GM12873 (cell line): ENCODE measurements around the gene EIF5A.

Experiments
- TF ChIP-seq, protein P1 (sequence below): IDR thresholded peaks from 2 replicates; pipeline ENCODE4 v1.5.1; 2012; ENCODE audit warnings: low read depth, mild to moderate bottlenecking, moderate library complexity, low read length, control low read depth; ENCODE audit not compliant: insufficient read depth; ENCODE audit errors: missing control alignments

EIF5A gene

DNA sequence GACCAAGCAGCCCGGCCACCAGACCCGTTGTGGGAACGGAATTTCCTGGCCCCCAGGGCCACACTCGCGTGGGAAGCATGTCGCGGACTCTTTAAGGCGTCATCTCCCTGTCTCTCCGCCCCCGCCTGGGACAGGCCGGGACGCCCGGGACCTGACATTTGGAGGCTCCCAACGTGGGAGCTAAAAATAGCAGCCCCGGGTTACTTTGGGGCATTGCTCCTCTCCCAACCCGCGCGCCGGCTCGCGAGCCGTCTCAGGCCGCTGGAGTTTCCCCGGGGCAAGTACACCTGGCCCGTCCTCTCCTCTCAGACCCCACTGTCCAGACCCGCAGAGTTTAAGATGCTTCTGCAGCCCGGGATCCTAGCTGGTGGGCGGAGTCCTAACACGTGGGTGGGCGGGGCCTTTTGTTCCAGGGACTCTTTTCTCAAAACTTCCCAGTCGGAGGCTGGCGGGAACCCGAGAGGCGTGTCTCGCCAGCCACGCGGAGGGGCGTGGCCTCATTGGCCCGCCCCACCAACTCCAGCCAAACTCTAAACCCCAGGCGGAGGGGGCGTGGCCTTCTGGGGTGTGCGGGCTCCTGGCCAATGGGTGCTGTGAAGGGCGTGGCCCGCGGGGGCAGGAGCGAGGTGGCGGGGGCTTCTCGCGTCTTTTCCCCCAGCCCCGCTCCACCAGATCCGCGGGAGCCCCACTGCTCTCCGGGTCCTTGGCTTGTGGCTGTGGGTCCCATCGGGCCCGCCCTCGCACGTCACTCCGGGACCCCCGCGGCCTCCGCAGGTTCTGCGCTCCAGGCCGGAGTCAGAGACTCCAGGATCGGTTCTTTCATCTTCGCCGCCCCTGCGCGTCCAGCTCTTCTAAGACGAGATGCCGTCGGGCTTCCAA is 26.1 kb upstream of the EIF5A start, which contains the start of gene SLC2A4:
SLC2A4 (plus strand) TSS at position 645 of the 879 bp plus-strand sequence; CDS start at position 862, 217 bp downstream.
- TF ChIP-seq, protein P1, sequence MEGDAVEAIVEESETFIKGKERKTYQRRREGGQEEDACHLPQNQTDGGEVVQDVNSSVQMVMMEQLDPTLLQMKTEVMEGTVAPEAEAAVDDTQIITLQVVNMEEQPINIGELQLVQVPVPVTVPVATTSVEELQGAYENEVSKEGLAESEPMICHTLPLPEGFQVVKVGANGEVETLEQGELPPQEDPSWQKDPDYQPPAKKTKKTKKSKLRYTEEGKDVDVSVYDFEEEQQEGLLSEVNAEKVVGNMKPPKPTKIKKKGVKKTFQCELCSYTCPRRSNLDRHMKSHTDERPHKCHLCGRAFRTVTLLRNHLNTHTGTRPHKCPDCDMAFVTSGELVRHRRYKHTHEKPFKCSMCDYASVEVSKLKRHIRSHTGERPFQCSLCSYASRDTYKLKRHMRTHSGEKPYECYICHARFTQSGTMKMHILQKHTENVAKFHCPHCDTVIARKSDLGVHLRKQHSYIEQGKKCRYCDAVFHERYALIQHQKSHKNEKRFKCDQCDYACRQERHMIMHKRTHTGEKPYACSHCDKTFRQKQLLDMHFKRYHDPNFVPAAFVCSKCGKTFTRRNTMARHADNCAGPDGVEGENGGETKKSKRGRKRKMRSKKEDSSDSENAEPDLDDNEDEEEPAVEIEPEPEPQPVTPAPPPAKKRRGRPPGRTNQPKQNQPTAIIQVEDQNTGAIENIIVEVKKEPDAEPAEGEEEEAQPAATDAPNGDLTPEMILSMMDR = no peak

DNA sequence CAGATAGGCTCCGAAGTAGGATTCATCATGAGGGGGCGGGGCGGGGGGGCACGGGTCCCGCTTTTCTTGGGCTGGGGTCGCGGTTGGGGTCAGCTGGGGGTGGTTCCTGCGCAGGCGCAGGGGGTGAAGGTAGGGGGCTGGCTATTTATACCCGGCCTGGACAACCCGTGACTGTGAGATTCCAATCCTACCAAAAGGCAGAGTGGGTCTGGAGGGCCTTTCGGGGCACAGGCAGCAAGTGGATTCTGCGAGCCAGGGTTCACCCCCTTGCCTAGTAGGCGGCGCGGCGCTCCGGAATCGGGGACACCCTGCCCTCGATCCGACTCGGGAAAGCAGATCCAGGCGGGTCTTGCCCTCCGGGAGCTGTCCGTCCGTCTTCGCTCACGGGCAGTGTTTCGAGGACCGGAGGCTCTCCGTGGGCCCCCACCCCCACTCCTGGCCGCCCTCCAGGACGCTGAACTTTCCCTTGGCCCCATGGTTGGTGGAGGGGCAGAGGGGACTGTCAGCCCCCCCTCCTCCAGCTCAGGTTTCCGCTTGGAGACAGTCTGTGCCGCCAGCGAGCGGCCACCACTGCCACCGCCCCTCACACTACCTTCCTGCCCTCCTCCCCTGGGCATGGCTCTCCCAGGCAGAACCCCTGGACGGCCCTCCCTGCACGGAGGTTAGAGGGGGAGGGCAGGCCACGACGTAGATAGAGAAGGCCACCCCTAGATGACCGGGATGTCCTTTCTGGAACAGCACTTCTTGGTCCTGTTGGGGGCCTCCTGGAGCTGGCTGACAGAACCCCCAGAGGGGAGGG is 25.3 kb upstream of the EIF5A start:
- TF ChIP-seq, protein P1 = no peak

DNA sequence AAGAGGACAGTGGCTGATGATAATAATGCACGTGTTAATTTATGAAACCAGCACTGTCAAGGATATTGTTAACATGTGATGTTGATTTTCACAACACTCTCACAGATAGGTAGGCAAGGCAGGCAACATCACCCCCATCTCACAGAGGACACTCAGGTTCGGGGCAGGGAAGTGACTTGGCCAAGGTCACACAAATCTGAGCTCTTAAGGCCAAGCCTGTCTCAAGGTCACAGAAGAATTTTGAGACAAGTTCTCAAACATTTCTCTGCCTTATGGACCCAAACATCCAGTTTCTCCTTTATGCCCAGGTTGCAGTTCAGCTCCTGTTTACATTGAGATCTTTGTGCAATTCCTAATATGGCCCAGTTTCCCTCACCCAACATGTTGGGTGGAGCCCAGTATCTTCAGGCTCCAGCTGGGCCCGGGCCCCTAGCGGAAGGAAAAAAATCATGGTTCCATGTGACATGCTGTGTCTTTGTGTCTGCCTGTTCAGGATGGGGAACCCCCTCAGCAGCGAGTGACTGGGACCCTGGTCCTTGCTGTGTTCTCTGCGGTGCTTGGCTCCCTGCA is 24.6 kb upstream of the EIF5A start:
- TF ChIP-seq, protein P1 = peak; percentile 30

DNA sequence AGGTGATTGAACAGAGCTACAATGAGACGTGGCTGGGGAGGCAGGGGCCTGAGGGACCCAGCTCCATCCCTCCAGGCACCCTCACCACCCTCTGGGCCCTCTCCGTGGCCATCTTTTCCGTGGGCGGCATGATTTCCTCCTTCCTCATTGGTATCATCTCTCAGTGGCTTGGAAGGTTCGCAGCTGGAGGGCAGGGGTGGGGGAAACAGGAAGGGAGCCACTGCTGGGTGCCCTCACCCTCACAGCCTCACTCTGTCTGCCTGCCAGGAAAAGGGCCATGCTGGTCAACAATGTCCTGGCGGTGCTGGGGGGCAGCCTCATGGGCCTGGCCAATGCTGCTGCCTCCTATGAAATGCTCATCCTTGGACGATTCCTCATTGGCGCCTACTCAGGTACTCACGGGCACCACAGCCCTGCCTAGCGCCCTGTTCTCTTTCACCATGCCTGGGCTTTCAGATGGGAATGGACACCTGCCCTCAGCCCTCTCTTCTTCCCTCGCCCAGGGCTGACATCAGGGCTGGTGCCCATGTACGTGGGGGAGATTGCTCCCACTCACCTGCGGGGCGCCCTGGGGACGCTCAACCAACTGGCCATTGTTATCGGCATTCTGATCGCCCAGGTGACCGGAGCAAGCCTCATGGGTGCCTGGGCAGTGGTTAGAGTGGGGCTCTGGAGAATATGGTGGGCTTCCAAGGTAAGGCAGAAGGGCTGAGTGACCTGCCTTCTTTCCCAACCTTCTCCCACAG is 23.8 kb upstream of the EIF5A start:
- TF ChIP-seq, protein P1 = no peak

DNA sequence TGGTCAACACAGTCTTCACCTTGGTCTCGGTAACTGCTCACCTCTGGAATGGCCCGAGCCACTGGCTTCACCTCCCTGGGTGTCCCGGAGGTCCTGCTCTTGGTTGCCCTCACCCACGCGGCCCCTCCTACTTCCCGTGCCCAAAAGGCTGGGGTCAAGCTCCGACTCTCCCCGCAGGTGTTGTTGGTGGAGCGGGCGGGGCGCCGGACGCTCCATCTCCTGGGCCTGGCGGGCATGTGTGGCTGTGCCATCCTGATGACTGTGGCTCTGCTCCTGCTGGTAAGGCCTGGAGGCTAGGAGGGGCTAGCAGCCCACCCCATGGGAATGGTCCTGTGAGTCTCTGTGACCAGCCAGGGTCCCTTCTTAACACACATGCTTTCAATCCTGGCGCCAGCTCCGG is 22.5 kb upstream of the EIF5A start:
- TF ChIP-seq, protein P1 = no peak

DNA sequence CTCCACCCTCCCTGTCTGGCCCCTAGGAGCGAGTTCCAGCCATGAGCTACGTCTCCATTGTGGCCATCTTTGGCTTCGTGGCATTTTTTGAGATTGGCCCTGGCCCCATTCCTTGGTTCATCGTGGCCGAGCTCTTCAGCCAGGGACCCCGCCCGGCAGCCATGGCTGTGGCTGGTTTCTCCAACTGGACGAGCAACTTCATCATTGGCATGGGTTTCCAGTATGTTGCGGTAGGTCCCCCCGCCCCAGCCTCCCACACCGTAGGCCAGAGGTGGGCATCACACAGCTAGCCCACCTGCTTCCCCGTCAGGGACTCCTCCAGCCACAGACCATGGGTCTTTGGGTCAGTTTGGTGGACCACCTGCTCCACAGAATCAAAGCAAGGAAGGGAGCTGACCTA is 21.7 kb upstream of the EIF5A start:
- TF ChIP-seq, protein P1 = no peak
